ENCODE measurements around the gene RBFOX2.
"Not testable (repeated sequence)": the region's sequence is repeated elsewhere in the genome, so short reads cannot be mapped to it uniquely, and the experiment has no call there.

RBFOX2 gene

GRCh38 chr22:35824256-35824655 is 204.4 kb downstream of the RBFOX2 start:
- no peak for DNase-seq (ENCODE audit: low spot score)

DNA sequence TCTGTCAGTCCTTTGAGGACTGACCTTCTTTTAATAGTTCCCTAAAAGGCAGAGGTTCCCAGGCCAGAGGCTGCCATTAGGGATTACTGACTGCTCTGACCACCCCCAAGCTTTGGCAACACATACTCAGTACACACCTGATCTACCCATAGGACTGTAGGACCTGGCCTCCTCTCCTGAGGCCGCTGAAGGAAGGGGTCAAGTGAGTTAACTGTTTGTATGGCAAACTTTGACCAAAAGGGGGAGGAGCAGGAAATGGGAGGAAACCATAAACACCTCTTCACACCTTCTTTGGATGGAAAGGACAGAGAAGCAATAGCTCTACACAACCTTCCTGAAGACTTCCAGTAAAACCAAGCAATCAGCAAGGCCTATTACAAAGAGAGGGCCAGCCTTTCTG is 207.0 kb downstream of the RBFOX2 start:
- DNase-seq (ENCODE audit: low spot score): no peak

GRCh38 chr22:35819421-35819820 is 209.2 kb downstream of the RBFOX2 start:
- DNase-seq (ENCODE audit: low spot score): no peak

DNA sequence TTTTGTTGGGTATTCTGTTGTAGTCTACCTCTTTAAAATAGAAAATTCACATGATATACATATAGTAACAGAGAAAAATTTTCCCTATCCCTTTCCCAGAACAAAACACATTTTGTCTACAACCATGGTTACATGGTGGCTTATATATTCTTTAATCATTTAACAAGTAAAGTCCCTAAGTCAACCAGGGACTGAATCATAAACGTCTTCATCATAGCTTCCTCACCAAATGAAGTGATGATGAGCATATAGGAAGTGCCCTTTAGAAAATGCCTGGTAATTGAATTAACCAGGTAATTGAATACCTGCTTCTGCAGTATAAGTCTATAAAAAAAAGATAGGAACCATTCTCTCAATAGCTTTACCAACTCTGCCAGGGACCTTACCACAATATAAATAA is 209.7 kb downstream of the RBFOX2 start:
- DNase-seq (ENCODE audit: low spot score): no peak

GRCh38 chr22:35812600-35812999 is 216.0 kb downstream of the RBFOX2 start:
- no peak for DNase-seq (ENCODE audit: low spot score)

DNA sequence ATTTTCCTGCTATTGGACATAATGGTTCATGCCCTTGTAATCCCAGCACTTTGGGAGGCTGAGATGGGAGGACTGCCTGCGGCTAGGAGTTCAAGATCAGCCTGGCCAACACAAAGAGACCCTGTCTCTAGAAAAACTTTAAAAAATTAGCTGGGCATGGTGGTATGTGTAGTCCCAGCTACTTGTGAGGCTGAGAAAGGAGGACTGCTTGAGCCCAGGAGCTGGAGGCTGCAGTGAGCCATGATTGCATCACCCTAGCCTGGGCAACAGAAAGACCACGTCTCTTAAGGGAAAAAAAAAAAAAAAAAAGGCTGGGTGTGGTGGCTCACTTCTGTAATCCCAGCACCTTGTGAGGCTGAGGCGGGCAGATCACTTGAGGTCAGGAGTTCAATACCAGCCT is 217.0 kb downstream of the RBFOX2 start:
- no peak for DNase-seq (ENCODE audit: low spot score)

DNA sequence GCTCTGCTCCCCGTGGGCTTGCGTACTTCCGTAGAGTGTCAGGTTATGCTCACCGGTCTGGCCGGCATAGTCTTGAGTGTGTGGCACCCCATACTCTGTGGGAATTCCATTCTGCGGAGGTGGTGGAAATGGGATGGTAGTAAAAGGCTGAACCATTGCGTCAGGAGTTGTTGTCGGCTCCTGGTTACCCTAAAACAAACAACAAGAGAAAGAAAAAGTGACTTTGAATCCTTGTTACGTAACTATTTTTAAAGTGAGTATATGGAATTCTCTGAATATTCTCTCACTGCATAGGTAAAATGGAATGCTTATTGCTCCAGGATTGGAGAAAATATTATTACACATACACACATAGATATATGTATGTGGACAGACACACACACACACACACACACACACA is 218.8 kb downstream of the RBFOX2 start:
- DNase-seq (ENCODE audit: low spot score): no peak

- DNase-seq (ENCODE audit: low spot score): no peak
These were observed 220.2 kb downstream of the RBFOX2 start for GRCh38 chr22:35808377-35808776.

- DNase-seq (ENCODE audit: low spot score): not testable (repeated sequence)
These were observed 222.0 kb downstream of the RBFOX2 start for GRCh38 chr22:35806668-35807067.

- DNase-seq (ENCODE audit: low spot score): no peak
These were observed 223.2 kb downstream of the RBFOX2 start for GRCh38 chr22:35805466-35805865.

DNA sequence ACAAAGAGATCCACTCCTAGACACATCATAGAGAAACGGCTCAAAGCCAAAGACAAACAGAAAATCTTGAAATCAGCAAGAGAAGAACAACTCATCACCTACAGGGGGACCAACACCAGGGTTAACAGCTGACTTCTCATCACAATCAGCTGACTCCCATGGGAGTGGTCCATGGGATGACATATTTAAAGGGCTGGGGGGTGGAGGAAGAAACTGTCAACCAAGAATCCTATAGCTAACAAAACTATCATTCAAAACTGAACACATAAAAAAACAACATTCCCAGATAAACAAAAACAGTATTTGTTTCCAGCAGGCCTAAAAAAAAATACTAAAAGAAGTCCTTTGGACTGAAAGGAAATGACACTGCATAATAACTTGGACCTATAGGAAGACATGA is 224.2 kb downstream of the RBFOX2 start:
- no peak for DNase-seq (ENCODE audit: low spot score)

DNA sequence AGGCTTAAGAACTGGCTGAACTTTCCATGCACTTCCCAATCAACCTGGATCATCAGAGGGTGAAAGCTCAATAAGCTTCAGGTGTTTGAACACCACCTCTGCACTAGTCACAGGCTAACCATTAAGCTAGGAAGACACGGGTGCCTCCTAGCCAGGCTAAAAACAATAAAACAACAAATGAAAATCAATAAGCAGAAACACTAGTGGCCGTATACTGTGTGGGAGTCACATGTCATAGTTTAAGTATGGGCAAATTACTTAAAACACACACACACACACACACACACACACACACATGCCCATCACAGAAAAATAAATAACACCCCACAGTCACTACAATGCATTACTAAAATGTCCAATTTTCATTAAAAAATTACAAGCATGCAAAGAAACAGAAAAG is 225.7 kb downstream of the RBFOX2 start:
- DNase-seq (ENCODE audit: low spot score): no peak

DNA sequence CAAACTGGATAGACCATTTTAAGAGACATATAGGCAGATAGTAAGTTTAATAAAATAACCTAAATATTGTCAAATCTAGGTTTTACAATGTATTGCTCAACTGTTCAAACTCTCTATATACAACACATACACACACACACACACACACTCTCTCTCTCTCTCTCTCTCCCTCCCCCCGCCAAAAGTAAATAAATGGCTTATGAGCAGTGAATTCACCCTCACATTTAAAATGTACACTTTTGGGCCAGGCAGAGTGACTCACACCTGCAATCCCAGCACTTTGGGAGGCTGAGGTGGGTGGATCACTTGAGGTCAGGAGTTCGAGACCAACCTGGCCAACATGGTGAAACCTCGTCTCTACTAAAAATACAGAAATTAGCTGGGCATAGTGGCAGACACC is 227.3 kb downstream of the RBFOX2 start:
- DNase-seq (ENCODE audit: low spot score): not testable (repeated sequence)

GRCh38 chr22:35799150-35799549 is 229.5 kb downstream of the RBFOX2 start:
- no peak for DNase-seq (ENCODE audit: low spot score)

DNA sequence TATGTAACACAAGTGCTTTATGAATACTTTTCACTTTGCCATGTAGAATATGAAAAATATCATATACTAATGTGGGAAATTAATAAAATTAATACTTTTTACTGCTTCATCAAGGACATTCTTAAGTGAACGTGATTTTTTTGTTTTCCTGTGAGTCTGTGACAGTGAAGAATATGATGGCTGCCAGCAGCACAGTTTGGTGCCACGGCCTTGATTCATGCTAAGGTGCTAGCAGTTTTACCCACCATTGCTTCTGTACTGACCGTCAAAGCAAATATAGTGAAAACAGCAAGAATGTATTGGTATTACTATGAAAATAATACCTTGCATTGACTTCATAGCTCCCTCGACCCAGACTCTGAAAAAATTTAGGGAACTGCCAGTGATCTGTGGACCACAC is 231.2 kb downstream of the RBFOX2 start:
- no peak for DNase-seq (ENCODE audit: low spot score)

DNA sequence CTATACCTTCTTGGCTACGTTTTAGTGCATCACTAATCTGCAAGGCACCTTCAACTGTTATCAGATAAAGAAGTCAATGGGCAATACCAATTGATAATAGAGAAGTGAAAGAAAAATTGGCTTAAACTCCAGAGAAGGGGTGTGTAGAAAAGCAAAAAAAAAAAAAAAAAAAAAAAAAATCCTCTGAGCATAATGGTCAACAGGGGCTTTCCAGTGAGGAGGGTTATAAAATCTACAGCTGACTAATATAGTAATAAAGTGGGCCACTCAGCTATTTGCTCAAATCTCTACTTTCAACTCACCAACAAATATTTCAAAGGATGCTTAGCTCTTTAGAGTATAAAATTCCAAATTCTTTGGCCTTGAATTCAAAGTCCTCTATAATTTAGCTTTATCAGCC is 233.1 kb downstream of the RBFOX2 start:
- DNase-seq (ENCODE audit: low spot score): no peak

DNA sequence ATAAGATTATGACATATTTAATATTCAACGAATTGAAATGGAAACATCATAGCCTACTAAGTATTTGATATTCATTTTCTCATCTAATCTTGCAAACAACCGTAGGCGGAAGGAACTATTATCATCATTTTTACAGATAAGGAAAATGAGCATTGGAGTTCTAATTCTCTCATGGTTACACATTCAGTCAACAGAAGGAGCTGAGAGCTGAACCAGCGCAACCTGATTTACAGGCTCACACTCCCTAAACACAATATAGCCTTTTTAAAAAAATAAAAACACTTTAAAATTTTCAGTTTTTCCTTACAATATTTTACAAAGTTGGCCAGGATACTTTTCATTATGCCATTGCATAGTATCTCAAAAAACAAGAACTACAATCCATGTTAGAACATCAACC is 236.1 kb downstream of the RBFOX2 start:
- no peak for DNase-seq (ENCODE audit: low spot score)

DNA sequence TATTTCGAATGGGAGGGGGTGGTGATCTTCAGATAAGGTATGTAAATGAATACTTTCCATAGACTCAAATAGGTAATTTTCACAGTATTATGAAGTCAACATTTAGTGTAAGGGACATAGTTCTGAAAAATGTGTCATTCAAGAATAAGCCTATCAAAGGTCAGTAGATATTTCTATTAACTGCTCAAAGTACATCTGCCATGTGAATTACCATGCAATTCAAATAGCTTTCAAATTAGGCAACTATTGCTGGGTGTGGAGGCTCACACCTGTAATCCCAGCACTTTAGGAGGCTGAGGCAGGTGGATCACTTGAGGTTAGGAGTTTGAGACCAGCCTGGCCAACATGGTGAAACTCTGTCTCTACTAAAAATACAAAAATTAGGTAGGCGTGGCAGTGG is 236.8 kb downstream of the RBFOX2 start:
- DNase-seq (ENCODE audit: low spot score): not testable (repeated sequence)

GRCh38 chr22:35785181-35785923 is 243.3 kb downstream of the RBFOX2 start:
- no peak for DNase-seq (ENCODE audit: low spot score)

DNA sequence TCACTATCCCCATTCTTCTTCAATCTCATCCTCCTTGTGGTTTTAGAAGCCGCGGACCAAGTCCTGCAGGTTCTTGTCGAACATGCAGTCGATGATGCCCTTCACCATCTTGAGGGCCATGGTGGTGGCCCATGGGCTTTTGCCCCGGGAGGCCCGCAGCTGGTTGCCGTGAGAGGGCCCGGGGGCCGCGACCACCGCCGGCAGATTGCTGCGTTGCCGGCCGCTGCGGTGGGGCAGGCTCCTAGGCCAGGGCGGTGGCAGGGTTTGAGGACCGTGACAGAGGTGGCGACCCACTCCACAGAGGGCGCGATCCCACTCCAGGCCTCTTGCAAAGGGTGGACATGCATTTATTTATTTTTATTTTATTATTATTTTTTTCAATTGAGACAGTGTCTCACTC is 244.0 kb downstream of the RBFOX2 start:
- no peak for DNase-seq (ENCODE audit: low spot score)

- no peak for DNase-seq (ENCODE audit: low spot score)
These were observed 244.5 kb downstream of the RBFOX2 start for GRCh38 chr22:35783943-35784614.

GRCh38 chr22:35782504-35782903 is 246.1 kb downstream of the RBFOX2 start:
- no peak for DNase-seq (ENCODE audit: low spot score)

GRCh38 chr22:35781898-35782297 is 246.7 kb downstream of the RBFOX2 start:
- DNase-seq (ENCODE audit: low spot score): no peak
